GM12878 (cell line): Measurements from ENCODE around the gene SEMA7A. TPM values are rescaled to one million over a fixed set of nuclear protein-coding genes. Genes with fewer than 3 reads are reported as not detected.

Experiments
- ATAC-seq: fragments of 200-7000 bp; cut with Tn5 transposase; 3 replicates; pipeline ENCODE4 v1.9.1; 2020; ENCODE audit warnings: mild to moderate bottlenecking, moderate library complexity
- BruUV-seq: library from RNA; stranded (reverse); fragments of 400-500 nt; replicated peaks from 2 replicates; lab custom pipeline; 2021; lab: Mats Ljungman, UMichigan
- CTCF ChIA-PET: fragments of 300-600 bp; sonication (Branson Sonifier 250); formaldehyde crosslinking; extraction: SDS; loops from one replicate; lab custom pipeline; 2021; ENCODE audit warnings: inconsistent platforms; lab: Yijun Ruan, JAX
- POLR2A ChIA-PET: fragments of 350-600 bp; formaldehyde crosslinking; extraction: SDS; loops from one replicate; lab custom pipeline; 2021; ENCODE audit warnings: inconsistent platforms; lab: Charles Lee
- RAD21 ChIA-PET: fragments of 300-600 bp; sonication (Branson Sonifier 250); formaldehyde crosslinking; loops from one replicate; lab custom pipeline; 2023; ENCODE audit warnings: antibody characterized with exemption; ENCODE audit not compliant: unreplicated experiment; lab: Charles Lee
- SMC1A ChIA-PET: fragments of 300-600 bp; sonication (Branson Sonifier 250); formaldehyde crosslinking; loops from one replicate; lab custom pipeline; 2023; ENCODE audit not compliant: unreplicated experiment, uncharacterized antibody; lab: Charles Lee
- DNase-seq: peaks from one replicate; pipeline ENCODE4 v3.0.0-alpha.2; 2011; ENCODE audit warnings: low read depth, low spot score
- FAIRE-seq: peaks from 3 replicates; lab custom pipeline; 2011; peaks lifted over from hg19 to GRCh38; lab: Jason Lieb, UNC
- H2AFZ ChIP-seq: 2 replicates; pipeline ENCODE4 v1.6.0; 2011; ENCODE audit warnings: low read depth, low read length, control low read depth; ENCODE audit not compliant: control insufficient read depth
- H3K27ac ChIP-seq: 2 replicates; pipeline ENCODE4 v1.5.1; 2011; ENCODE audit warnings: control low read depth; ENCODE audit not compliant: control insufficient read depth, insufficient read depth
- H3K27me3 ChIP-seq, 2 experiments: replicated peaks in 1 of 2; 2 replicates each; pipeline versions ENCODE4 v1.6.0 to v1.6.1; 2011; ENCODE audit warnings: low read length in 1 of 2; ENCODE audit not compliant: control insufficient read depth in 2 of 2, insufficient read depth in 2 of 2
- H3K36me3 ChIP-seq, 2 experiments: 2 replicates each; pipeline ENCODE4 v1.5.1; 2011; ENCODE audit warnings: low read length in 1 of 2; ENCODE audit not compliant: control insufficient read depth in 2 of 2, insufficient read depth in 2 of 2
- H3K4me1 ChIP-seq: 2 replicates; pipeline ENCODE4 v1.6.1; 2011; ENCODE audit warnings: mild to moderate bottlenecking, low read length, moderate library complexity, mixed read lengths; ENCODE audit not compliant: control insufficient read depth, insufficient read depth
- H3K4me2 ChIP-seq: 2 replicates; pipeline ENCODE4 v1.6.0; 2011; ENCODE audit warnings: control low read depth; ENCODE audit not compliant: control insufficient read depth, insufficient read depth
- H3K4me3 ChIP-seq: fragments of 200-600 bp; sonication (generic); 2 replicates; pipeline ENCODE4 v1.5.1; 2016
- H3K79me2 ChIP-seq: 2 replicates; pipeline ENCODE4 v1.6.0; 2011; ENCODE audit warnings: low read length; ENCODE audit not compliant: control insufficient read depth, insufficient read depth
- H3K9ac ChIP-seq: 2 replicates; pipeline ENCODE4 v1.8.0; 2011; ENCODE audit warnings: low read length, control low read depth, mixed read lengths; ENCODE audit not compliant: control insufficient read depth, insufficient read depth
- H3K9me3 ChIP-seq: replicated peaks from 3 replicates; pipeline ENCODE4 v1.5.1; 2011; ENCODE audit warnings: mild to moderate bottlenecking, low read length; ENCODE audit not compliant: control insufficient read depth, insufficient read depth
- H4K20me1 ChIP-seq: 2 replicates; pipeline ENCODE4 v1.6.0; 2011; ENCODE audit not compliant: control insufficient read depth, insufficient read depth
- E4F1 ChIP-seq: fragments of 450-650 bp; IDR thresholded peaks from 2 replicates; pipeline ENCODE4 v1.6.1; 2018; ENCODE audit warnings: borderline replicate concordance, mild to moderate bottlenecking; ENCODE audit not compliant: partially characterized antibody
- MTA3 ChIP-seq: IDR thresholded peaks from 2 replicates; pipeline ENCODE4 v1.6.1; 2012; ENCODE audit warnings: low read length, inconsistent platforms, borderline replicate concordance
- WGBS: methylation state at CpG from one replicate; pipeline ENCODE4 v1.1.6; 2016; ENCODE audit warnings: low lambda C conversion rate; ENCODE audit not compliant: insufficient replicate concordance, insufficient coverage; ENCODE audit errors: missing lambda C conversion rate; 5-methylcytosine and 5-hydroxymethylcytosine counted together
- in situ Hi-C: fragments of 300-500 bp; cut with MboI; formaldehyde crosslinking; loops from 9 replicates; pipeline ENCODE4 v1.14.3; 2018; ENCODE audit warnings: mixed read lengths
- intact Hi-C: fragments of 100-400 bp; cut with micrococcal nuclease; formaldehyde crosslinking; loops from one replicate; pipeline ENCODE4 v1.14.2; 2022; ENCODE audit not compliant: unreplicated experiment
- polyA plus RNA-seq, 11 experiments: library from polyadenylated mRNA; depleted of rRNA in 4 of 11; unstranded in 6 of 11; stranded (reverse) in 5 of 11; fragments of >200 nt; fragmentation: Nextera tagmentation in 4 of 11; fragmentation: Illumina TruSeq in 1 of 11; extraction: Ambion mirVana in 4 of 11; extraction: Trizol in 1 of 11; gene quantifications; 1 replicate in 1 of 11; 2 replicates in 10 of 11; pipeline versions ENCODE4 v1.2.1 to v1.2.3, GENCODE V29; 2011 to 2016; ENCODE audit warnings: inconsistent platforms in 2 of 11, missing spikeins in 2 of 11, low read depth in 1 of 11
- total RNA-seq, 4 experiments: library from RNA; depleted of rRNA in 3 of 4; stranded (reverse); fragments of >200 nt in 3 of 4; fragmentation: Illumina TruSeq in 1 of 4; extraction: Trizol in 1 of 4; gene quantifications; 2 replicates each; pipeline versions ENCODE4 v1.2.1 to v1.2.3, GENCODE V29; 2013 to 2021

The SEMA7A gene
- total and polyA plus RNA-seq, 10 of the 15 experiments (the other 5 are each of a cell fraction or from before 2014, with no cell fraction given), result 0.08 to 112 (median 53.5) TPM

- H3K9me3 ChIP-seq, result peaks cover 3% of the 10 kb centered on the region; the same call in 2 of the 3 replicates
- CTCF ChIA-PET, result interaction anchor here (0.6 to 5.4 kb wide), 15 partner anchors 8 to 181 kb away, joined by 3 to 26 read pairs (median 5); partner anchors contain the start of gene CLK3
- 0 out of 2 replicates have a peak, but pooled peaks have one; percentile 33 for TF ChIP-seq MTA3
- TF ChIP-seq E4F1, result no peak
- TF ChIP-seq, all 136 proteins: peak for 1
- Histone ChIP-seq H3K9ac (peak overlapping the region; percentile 87), H3K4me3 (peak overlapping the region; percentile 92), H3K36me3 (peaks cover 0 to under 1% of the 10 kb centered on the region in 2 experiments; a peak in 1 of 4 replicates), H3K79me2 (peaks cover 64% of the 10 kb centered on the region), H3K4me1 (peaks cover 11% of the 10 kb centered on the region), H3K4me2 (peak overlapping the region; percentile 75), H2AFZ (no peak overlapping the region; the same call in 1 of the 2 replicates), H3K27ac (peak overlapping the region; percentile 93), H3K27me3 (no peaks in the 10 kb centered on the region), H4K20me1 (no peaks in the 10 kb centered on the region)
- POLR2A ChIA-PET, result interaction anchor here (0.7 to 3.0 kb wide), 17 partner anchors 11 to 468 kb away, joined by 3 to 18 read pairs (median 4); partner anchors contain the start of genes ARID3B, CLK3 and PML
- no TSS peak for BruUV-seq
- SMC1A ChIA-PET, result interaction anchor here (0.8 to 3.9 kb wide), 10 partner anchors 9 to 117 kb away, joined by 3 to 16 read pairs (median 4); no protein-coding TSS in a partner anchor
- no peak for ATAC-seq
- RAD21 ChIA-PET, result interaction anchor here (1.0 to 3.9 kb wide), 12 partner anchors 22 to 168 kb away, joined by 3 to 36 read pairs (median 5); partner anchors contain the start of gene ARID3B
- intact Hi-C loops (loop anchor here (1.0 kb wide), 3 partner anchors 28 to 153 kb away; partner anchors contain the start of gene CLK3), in situ Hi-C loops (no loop called here)
- no peak for DNase-seq
- WGBS, result 1% methylated on average over 8 of the region's 8 CpGs
- no peak for FAIRE-seq
These were observed 28.2 kb upstream of the SEMA7A start for GRCh38 chr15:74461847-74462511.
